BE2C (cell line): ENCODE data around the gene OGN.

Experiments used
- DNase-seq: peaks from one replicate; pipeline ENCODE4 v3.0.0-alpha.2; 2020
- H3K27me3 ChIP-seq: fragments of 250-450 bp; sonication (Bioruptor Pico); 2 replicates; pipeline ENCODE4 v1.5.1; 2020; ENCODE audit warnings: mild to moderate bottlenecking
- H3K36me3 ChIP-seq: fragments of 250-450 bp; sonication (Bioruptor Pico); 2 replicates; pipeline ENCODE4 v1.5.1; 2020; ENCODE audit warnings: mild to moderate bottlenecking
- H3K4me1 ChIP-seq: fragments of 250-450 bp; sonication (Bioruptor Pico); 2 replicates; pipeline ENCODE4 v1.5.1; 2020
- H3K4me3 ChIP-seq: 2 replicates; pipeline ENCODE4 v1.5.1; 2011; ENCODE audit warnings: low read depth, low read length
- H3K9me3 ChIP-seq: fragments of 250-450 bp; sonication (Bioruptor Pico); 2 replicates; pipeline ENCODE4 v1.5.1; 2020
- CTCF ChIP-seq: IDR thresholded peaks from 2 replicates; pipeline ENCODE4 v1.5.1; 2012; ENCODE audit warnings: mild to moderate bottlenecking, low read depth, low read length

The OGN gene

GRCh38 chr9:92408747-92409478 lies 4.5 kb upstream of the OGN start:
- Histone ChIP-seq H3K4me1 (no peaks in the 10 kb centered on the region; the same call in 1 of the 2 replicates), H3K36me3 (no peaks in the 10 kb centered on the region), H3K27me3 (no peaks in the 10 kb centered on the region), H3K4me3 (no peak overlapping the region), H3K9me3 (no peaks in the 10 kb centered on the region)
- no peak for TF ChIP-seq CTCF
- no peak for DNase-seq

GRCh38 chr9:92407818-92408217 lies 3.4 kb upstream of the OGN start:
- Histone ChIP-seq H3K4me1 (no peaks in the 10 kb centered on the region), H3K9me3 (no peaks in the 10 kb centered on the region), H3K27me3 (no peaks in the 10 kb centered on the region), H3K4me3 (no peak overlapping the region), H3K36me3 (no peaks in the 10 kb centered on the region)
- no peak for DNase-seq
- no peak for TF ChIP-seq CTCF

- no peaks in the 10 kb centered on the region for H3K9me3 ChIP-seq
- no peak for TF ChIP-seq CTCF
- H3K27me3 ChIP-seq: no peaks in the 10 kb centered on the region
- DNase-seq: no peak
- H3K36me3 ChIP-seq: no peaks in the 10 kb centered on the region
- H3K4me1 ChIP-seq: no peaks in the 10 kb centered on the region
- no peak overlapping the region for H3K4me3 ChIP-seq
These were observed 2.1 kb upstream of the OGN start for GRCh38 chr9:92406477-92406876.

GRCh38 chr9:92405818-92406217 lies 1.4 kb upstream of the OGN start:
- Histone ChIP-seq H3K4me1 (no peaks in the 10 kb centered on the region), H3K4me3 (no peak overlapping the region)
- TF ChIP-seq CTCF: no peak

GRCh38 chr9:92402826-92403745 lies 1.3 kb downstream of the OGN start:
- no peaks in the 10 kb centered on the region for H3K27me3 ChIP-seq
- no peaks in the 10 kb centered on the region for H3K4me1 ChIP-seq
- no peaks in the 10 kb centered on the region for H3K36me3 ChIP-seq
- H3K4me3 ChIP-seq: no peak overlapping the region
- H3K9me3 ChIP-seq: no peaks in the 10 kb centered on the region
- TF ChIP-seq CTCF: no peak
- DNase-seq: no peak

More at GRCh38 chr9:92405818-92406217, 1.4 kb upstream of the OGN start:
- Histone ChIP-seq H3K9me3 (no peaks in the 10 kb centered on the region), H3K36me3 (no peaks in the 10 kb centered on the region), H3K27me3 (no peaks in the 10 kb centered on the region)
- DNase-seq: no peak

- Histone ChIP-seq H3K4me3 (no peak overlapping the region), H3K36me3 (no peaks in the 10 kb centered on the region), H3K4me1 (no peaks in the 10 kb centered on the region), H3K9me3 (no peaks in the 10 kb centered on the region), H3K27me3 (no peaks in the 10 kb centered on the region)
- DNase-seq: no peak
- no peak for TF ChIP-seq CTCF
These were observed 2.0 kb downstream of the OGN start for GRCh38 chr9:92402360-92402759.
